OCI-LY7 (cell line): ENCODE results near the gene NFATC1. TPM values are rescaled to one million over a fixed set of nuclear protein-coding genes. Genes with fewer than 3 reads are reported as not detected.

Experiments used
- BruUV-seq: library from RNA; stranded (reverse); fragments of 400-500 nt; replicated peaks from 2 replicates; lab custom pipeline; 2021; lab: Mats Ljungman, UMichigan
- CTCF ChIA-PET: fragments of 300-600 bp; sonication (Branson Sonifier 250); formaldehyde crosslinking; loops from one replicate; lab custom pipeline; 2022; ENCODE audit warnings: antibody characterized with exemption; ENCODE audit not compliant: unreplicated experiment; lab: Charles Lee
- POLR2A ChIA-PET: fragments of 300-600 bp; sonication (Branson Sonifier 250); formaldehyde crosslinking; loops from one replicate; lab custom pipeline; 2022; ENCODE audit warnings: antibody characterized with exemption; lab: Charles Lee
- DNase-seq: peaks from one replicate; pipeline ENCODE4 v3.0.0-alpha.2; 2015; ENCODE audit warnings: low spot score
- H2AFZ ChIP-seq: fragments of 200-600 bp; sonication (generic), shearing (Covaris generic); 2 replicates; pipeline ENCODE4 v1.6.1; 2014; ENCODE audit warnings: mild to moderate bottlenecking, antibody characterized with exemption, low read length, moderate library complexity
- H3K27ac ChIP-seq: fragments of 200-600 bp; sonication (generic); 2 replicates; pipeline ENCODE4 v1.5.1; 2014; ENCODE audit warnings: mixed run types, low read depth, mild to moderate bottlenecking, moderate library complexity, low read length, inconsistent platforms; ENCODE audit not compliant: poor library complexity, severe bottlenecking
- H3K36me3 ChIP-seq: fragments of 200-600 bp; sonication (generic); 2 replicates; pipeline ENCODE4 v1.6.1; 2014; ENCODE audit warnings: mild to moderate bottlenecking, antibody characterized with exemption, low read length, moderate library complexity, mixed read lengths; ENCODE audit not compliant: insufficient read depth
- H3K4me1 ChIP-seq: fragments of 200-600 bp; sonication (generic); 2 replicates; pipeline ENCODE4 v1.5.1; 2014; ENCODE audit warnings: mild to moderate bottlenecking, low read length; ENCODE audit not compliant: insufficient read depth, poor library complexity, severe bottlenecking
- H3K4me2 ChIP-seq: fragments of 200-600 bp; sonication (generic); 2 replicates; pipeline ENCODE4 v1.6.1; 2014; ENCODE audit warnings: mild to moderate bottlenecking, low read length
- H3K4me3 ChIP-seq: fragments of 200-600 bp; sonication (generic); 2 replicates; pipeline ENCODE4 v1.5.1; 2014; ENCODE audit warnings: mild to moderate bottlenecking, low read depth, low read length; ENCODE audit not compliant: poor library complexity, severe bottlenecking
- H3K79me2 ChIP-seq: fragments of 200-600 bp; sonication (generic); 2 replicates; pipeline ENCODE4 v1.6.1; 2016; ENCODE audit warnings: low read depth, mild to moderate bottlenecking, low read length, moderate library complexity, mixed read lengths; ENCODE audit not compliant: insufficient read depth
- H3K9me2 ChIP-seq: fragments of 200-600 bp; sonication (generic); 2 replicates; pipeline ENCODE4 v1.6.1; 2016; ENCODE audit warnings: mild to moderate bottlenecking, low read length, mixed read lengths; ENCODE audit not compliant: insufficient read depth
- H3K9me3 ChIP-seq: fragments of 200-600 bp; sonication (generic); 2 replicates; pipeline ENCODE4 v1.6.1; 2014; ENCODE audit warnings: mild to moderate bottlenecking, mixed run types, low read length, mixed read lengths
- H4K20me1 ChIP-seq: fragments of 200-600 bp; sonication (generic); 2 replicates; pipeline ENCODE4 v1.6.1; 2014; ENCODE audit warnings: mild to moderate bottlenecking, antibody characterized with exemption, low read length, moderate library complexity, mixed read lengths; ENCODE audit not compliant: insufficient read depth
- EZH2phosphoT487 ChIP-seq: fragments of 200-600 bp; sonication (generic); IDR thresholded peaks from 2 replicates; pipeline ENCODE4 v1.6.1; 2018; ENCODE audit warnings: low read depth, borderline replicate concordance, mild to moderate bottlenecking, mixed run types, antibody characterized with exemption, low read length, moderate library complexity, mixed read lengths
- intact Hi-C: fragments of 100-400 bp; cut with micrococcal nuclease; formaldehyde crosslinking; loops from one replicate; pipeline ENCODE4 v1.10.0; 2022; ENCODE audit not compliant: unreplicated experiment
- total RNA-seq, 2 experiments: library from RNA; depleted of rRNA in 1 of 2; stranded (reverse); fragments of >200 nt in 1 of 2; shearing (Covaris generic) in 1 of 2; gene quantifications; 2 replicates each; pipeline ENCODE4 v1.2.3, GENCODE V29; 2014 to 2022
- TF ChIP-seq, protein P1 (sequence below): fragments of 200-600 bp; sonication (generic); conservative IDR thresholded peaks from 2 replicates; pipeline ENCODE4 v1.5.1; 2014; ENCODE audit warnings: mild to moderate bottlenecking, antibody characterized with exemption, low read length, moderate library complexity, mixed read lengths

NFATC1 gene
- total RNA-seq, 2 experiments from 2014 or later, result 23.6 to 50.4 TPM

DNA sequence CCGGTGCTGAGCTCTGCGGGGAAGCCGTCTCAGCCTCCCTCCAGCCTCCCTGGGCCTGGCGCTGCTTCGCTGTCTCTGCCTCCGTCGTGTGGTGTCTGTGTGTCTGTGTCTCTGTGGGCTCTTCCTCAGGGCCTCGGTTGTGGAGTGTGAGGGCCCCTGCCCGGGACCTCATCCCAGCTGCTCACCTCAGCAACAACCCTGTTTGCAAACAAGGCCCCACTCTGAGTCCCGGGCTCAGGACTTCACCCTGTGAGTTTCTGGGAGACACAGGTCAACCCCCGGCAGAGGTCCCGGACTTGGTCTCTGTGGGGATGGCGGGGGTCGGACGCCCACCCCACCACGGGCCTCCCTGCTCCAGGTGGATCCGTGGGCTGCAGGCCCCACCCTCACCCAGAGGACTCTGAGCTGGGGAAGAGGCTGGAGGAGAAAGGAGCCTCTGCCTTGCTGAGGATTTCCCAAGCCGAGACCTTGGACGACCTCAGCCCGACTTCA lies 156.5 kb downstream of the NFATC1 start:
- ChIA-PET CTCF (interaction anchor here (0.6 kb wide), 1 partner anchor 13 kb away, joined by 5 read pairs; no protein-coding TSS in a partner anchor), POLR2A (no interaction called here)
- Histone ChIP-seq H3K79me2 (no peaks in the 10 kb centered on the region), H3K4me1 (no peaks in the 10 kb centered on the region), H3K27ac (no peak overlapping the region), H3K9me2 (no peaks in the 10 kb centered on the region), H3K36me3 (no peaks in the 10 kb centered on the region), H3K4me3 (no peak overlapping the region), H3K4me2 (no peak overlapping the region), H4K20me1 (no peaks in the 10 kb centered on the region), H2AFZ (no peak overlapping the region), H3K9me3 (no peaks in the 10 kb centered on the region)
- DNase-seq, result no peak
- BruUV-seq, result no TSS peak
- intact Hi-C loops, result no loop called here
- no peak for TF ChIP-seq EZH2phosphoT487

DNA sequence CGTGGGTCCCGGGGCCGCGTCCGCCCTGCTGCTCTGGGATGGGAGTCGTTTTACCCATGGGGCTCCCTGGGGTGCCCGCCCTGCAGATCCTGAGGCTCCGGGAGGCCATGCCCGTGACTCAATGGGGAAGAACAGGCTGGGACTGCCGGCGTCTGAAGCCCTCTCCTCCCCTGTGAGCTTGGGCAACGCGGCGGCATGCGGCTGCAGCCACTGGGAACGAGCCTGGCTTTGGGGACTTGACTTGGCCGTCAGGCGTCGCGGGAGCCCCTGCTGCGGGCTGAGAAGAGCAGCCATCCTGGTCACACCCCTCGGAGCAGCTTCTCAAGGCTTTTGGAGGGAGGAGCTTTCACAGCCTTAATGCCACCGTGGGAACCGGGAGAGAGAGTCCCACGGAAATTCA lies 157.0 kb downstream of the NFATC1 start:
- TF ChIP-seq EZH2phosphoT487, result no peak
- TF ChIP-seq, protein P1, sequence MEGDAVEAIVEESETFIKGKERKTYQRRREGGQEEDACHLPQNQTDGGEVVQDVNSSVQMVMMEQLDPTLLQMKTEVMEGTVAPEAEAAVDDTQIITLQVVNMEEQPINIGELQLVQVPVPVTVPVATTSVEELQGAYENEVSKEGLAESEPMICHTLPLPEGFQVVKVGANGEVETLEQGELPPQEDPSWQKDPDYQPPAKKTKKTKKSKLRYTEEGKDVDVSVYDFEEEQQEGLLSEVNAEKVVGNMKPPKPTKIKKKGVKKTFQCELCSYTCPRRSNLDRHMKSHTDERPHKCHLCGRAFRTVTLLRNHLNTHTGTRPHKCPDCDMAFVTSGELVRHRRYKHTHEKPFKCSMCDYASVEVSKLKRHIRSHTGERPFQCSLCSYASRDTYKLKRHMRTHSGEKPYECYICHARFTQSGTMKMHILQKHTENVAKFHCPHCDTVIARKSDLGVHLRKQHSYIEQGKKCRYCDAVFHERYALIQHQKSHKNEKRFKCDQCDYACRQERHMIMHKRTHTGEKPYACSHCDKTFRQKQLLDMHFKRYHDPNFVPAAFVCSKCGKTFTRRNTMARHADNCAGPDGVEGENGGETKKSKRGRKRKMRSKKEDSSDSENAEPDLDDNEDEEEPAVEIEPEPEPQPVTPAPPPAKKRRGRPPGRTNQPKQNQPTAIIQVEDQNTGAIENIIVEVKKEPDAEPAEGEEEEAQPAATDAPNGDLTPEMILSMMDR, result no peak
- intact Hi-C loops, result no loop called here
- H3K79me2 ChIP-seq, result no peaks in the 10 kb centered on the region
- H3K4me3 ChIP-seq, result no peak overlapping the region
- H4K20me1 ChIP-seq, result no peaks in the 10 kb centered on the region
- H3K4me1 ChIP-seq, result no peaks in the 10 kb centered on the region
- no peaks in the 10 kb centered on the region for H3K9me3 ChIP-seq
- H3K4me2 ChIP-seq, result no peak overlapping the region
- no peak overlapping the region for H2AFZ ChIP-seq
- DNase-seq, result no peak
- no peaks in the 10 kb centered on the region for H3K36me3 ChIP-seq
- ChIA-PET POLR2A (no interaction called here), CTCF (no interaction called here)
- no peaks in the 10 kb centered on the region for H3K9me2 ChIP-seq
- no peak overlapping the region for H3K27ac ChIP-seq
- BruUV-seq, result no TSS peak

DNA sequence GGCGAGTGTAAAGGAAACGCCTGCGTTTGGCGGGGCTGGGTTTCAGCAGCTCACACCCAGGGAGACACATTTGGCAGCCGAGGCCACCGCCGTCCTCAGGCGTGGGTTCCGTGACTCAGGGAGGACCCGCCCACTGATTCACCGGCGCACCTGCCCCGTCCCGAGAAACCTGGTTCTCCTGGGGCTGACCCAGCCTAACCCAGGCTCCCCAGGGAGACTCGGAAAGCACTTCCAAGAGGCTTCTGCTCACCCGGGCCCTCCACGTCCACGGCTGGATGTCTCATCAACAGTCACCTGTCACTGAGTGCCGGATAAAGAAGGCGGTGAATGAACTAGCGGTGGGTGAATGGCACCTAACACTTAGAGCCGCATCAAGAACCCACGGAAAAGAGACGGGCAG lies 157.4 kb downstream of the NFATC1 start:
- no peak overlapping the region for H3K4me2 ChIP-seq
- H2AFZ ChIP-seq, result no peak overlapping the region
- TF ChIP-seq EZH2phosphoT487, result no peak
- TF ChIP-seq, protein P1, result no peak
- POLR2A ChIA-PET, result no interaction called here
- BruUV-seq, result no TSS peak
- no peak overlapping the region for H3K4me3 ChIP-seq
- CTCF ChIA-PET, result no interaction called here
- no peak for DNase-seq
- no peaks in the 10 kb centered on the region for H3K36me3 ChIP-seq
- no peaks in the 10 kb centered on the region for H3K79me2 ChIP-seq
- intact Hi-C loops, result no loop called here
- no peaks in the 10 kb centered on the region for H3K9me2 ChIP-seq
- H3K27ac ChIP-seq, result no peak overlapping the region
- H3K9me3 ChIP-seq, result no peaks in the 10 kb centered on the region
- no peaks in the 10 kb centered on the region for H3K4me1 ChIP-seq
- no peaks in the 10 kb centered on the region for H4K20me1 ChIP-seq
